ENCODE data around the gene SBF1.

DNA sequence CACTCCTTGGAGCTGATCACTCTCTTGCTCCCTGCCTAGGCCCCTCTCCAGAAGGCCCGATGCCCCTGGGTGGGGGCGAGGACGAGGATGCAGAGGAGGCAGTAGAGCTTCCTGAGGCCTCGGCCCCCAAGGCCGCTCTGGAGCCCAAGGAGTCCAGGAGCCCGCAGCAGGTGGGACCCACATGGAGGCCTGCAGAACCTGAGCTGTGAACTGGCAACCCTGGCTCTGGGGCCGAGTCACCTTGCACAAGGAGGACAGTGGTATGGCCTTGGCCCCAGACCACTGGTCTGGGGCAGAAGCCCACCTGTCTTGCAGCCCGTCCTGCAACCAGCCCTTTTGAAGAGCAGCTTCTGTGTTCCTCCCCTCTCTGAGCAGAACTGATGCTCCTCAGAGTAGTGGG is 44.3 kb upstream of the SBF1 start:
- no peak for TF ChIP-seq YY1 (IDR thresholded peaks at IDR 0.05; ENCODE audit: insufficient read depth, insufficient read length)
- no peak for TF ChIP-seq ZNF274 (IDR thresholded peaks at IDR 0.05; ENCODE audit: low read depth, low read length)
